ENCODE measurements around the gene PCSK5.
"Not testable (repeated sequence)": the region's sequence is repeated elsewhere in the genome, so short reads cannot be mapped to it uniquely, and the experiment has no call there.

Gene PCSK5

GRCh38 chr9:76044266-76044819, 153.9 kb downstream of the PCSK5 start:
- in situ Hi-C loops (cut with MboI; ENCODE audit: low sequenced_read_pairs), result no loop called here

- in situ Hi-C loops (cut with MboI; ENCODE audit: low sequenced_read_pairs), result no loop called here
Measured at GRCh38 chr9:76045221-76045620, 154.7 kb downstream of the PCSK5 start.

GRCh38 chr9:76049341-76049740, 158.9 kb downstream of the PCSK5 start:
- in situ Hi-C loops (cut with MboI; ENCODE audit: low sequenced_read_pairs), result no loop called here

- in situ Hi-C loops (cut with MboI; ENCODE audit: low sequenced_read_pairs), result no loop called here
Measured at GRCh38 chr9:76067696-76068095, 177.2 kb downstream of the PCSK5 start.

GRCh38 chr9:76077537-76077936, 187.1 kb downstream of the PCSK5 start:
- in situ Hi-C loops (cut with MboI; ENCODE audit: low sequenced_read_pairs), result no loop called here

- in situ Hi-C loops (cut with MboI; ENCODE audit: low sequenced_read_pairs), result not testable (repeated sequence)
Measured at GRCh38 chr9:76081281-76081680, 190.8 kb downstream of the PCSK5 start.

- in situ Hi-C loops (cut with MboI; ENCODE audit: low sequenced_read_pairs), result no loop called here
Measured at GRCh38 chr9:76082057-76082456, 191.6 kb downstream of the PCSK5 start.

- in situ Hi-C loops (cut with MboI; ENCODE audit: low sequenced_read_pairs), result no loop called here
Measured at GRCh38 chr9:76085596-76085995, 195.1 kb downstream of the PCSK5 start.

- in situ Hi-C loops (cut with MboI; ENCODE audit: low sequenced_read_pairs), result no loop called here
Measured at GRCh38 chr9:76086539-76086938, 196.1 kb downstream of the PCSK5 start.

GRCh38 chr9:76087976-76088375, 197.5 kb downstream of the PCSK5 start:
- in situ Hi-C loops (cut with MboI; ENCODE audit: low sequenced_read_pairs), result no loop called here

GRCh38 chr9:76090330-76090729, 199.9 kb downstream of the PCSK5 start:
- in situ Hi-C loops (cut with MboI; ENCODE audit: low sequenced_read_pairs), result no loop called here

GRCh38 chr9:76090909-76091308, 200.4 kb downstream of the PCSK5 start:
- in situ Hi-C loops (cut with MboI; ENCODE audit: low sequenced_read_pairs), result no loop called here

GRCh38 chr9:76092572-76092971, 202.1 kb downstream of the PCSK5 start:
- in situ Hi-C loops (cut with MboI; ENCODE audit: low sequenced_read_pairs), result no loop called here

- in situ Hi-C loops (cut with MboI; ENCODE audit: low sequenced_read_pairs), result no loop called here
Measured at GRCh38 chr9:76095585-76095984, 205.1 kb downstream of the PCSK5 start.

GRCh38 chr9:76099516-76099915, 209.0 kb downstream of the PCSK5 start:
- in situ Hi-C loops (cut with MboI; ENCODE audit: low sequenced_read_pairs), result no loop called here

- in situ Hi-C loops (cut with MboI; ENCODE audit: low sequenced_read_pairs), result no loop called here
Measured at GRCh38 chr9:76101075-76101474, 210.6 kb downstream of the PCSK5 start.

GRCh38 chr9:76101491-76101890, 211.0 kb downstream of the PCSK5 start:
- in situ Hi-C loops (cut with MboI; ENCODE audit: low sequenced_read_pairs), result no loop called here

GRCh38 chr9:76101947-76102346, 211.5 kb downstream of the PCSK5 start:
- in situ Hi-C loops (cut with MboI; ENCODE audit: low sequenced_read_pairs), result no loop called here

GRCh38 chr9:76103531-76104315, 213.2 kb downstream of the PCSK5 start:
- in situ Hi-C loops (cut with MboI; ENCODE audit: low sequenced_read_pairs), result no loop called here

- in situ Hi-C loops (cut with MboI; ENCODE audit: low sequenced_read_pairs), result no loop called here
Measured at GRCh38 chr9:76107482-76107881, 217.0 kb downstream of the PCSK5 start.

GRCh38 chr9:76109953-76110352, 219.5 kb downstream of the PCSK5 start:
- in situ Hi-C loops (cut with MboI; ENCODE audit: low sequenced_read_pairs), result no loop called here

GRCh38 chr9:76112151-76112550, 221.7 kb downstream of the PCSK5 start:
- in situ Hi-C loops (cut with MboI; ENCODE audit: low sequenced_read_pairs), result no loop called here

GRCh38 chr9:76114144-76114543, 223.7 kb downstream of the PCSK5 start:
- in situ Hi-C loops (cut with MboI; ENCODE audit: low sequenced_read_pairs), result no loop called here
